ENCODE data around the gene PLPPR5. TPM values are rescaled to one million over a fixed set of nuclear protein-coding genes. Genes with fewer than 3 reads are reported as not detected.
"Not testable (repeated sequence)": the region's sequence is repeated elsewhere in the genome, so short reads cannot be mapped to it uniquely, and the experiment has no call there.

PLPPR5 gene
- total RNA-seq, 1 donor from 2014 or later, result not detected

DNA sequence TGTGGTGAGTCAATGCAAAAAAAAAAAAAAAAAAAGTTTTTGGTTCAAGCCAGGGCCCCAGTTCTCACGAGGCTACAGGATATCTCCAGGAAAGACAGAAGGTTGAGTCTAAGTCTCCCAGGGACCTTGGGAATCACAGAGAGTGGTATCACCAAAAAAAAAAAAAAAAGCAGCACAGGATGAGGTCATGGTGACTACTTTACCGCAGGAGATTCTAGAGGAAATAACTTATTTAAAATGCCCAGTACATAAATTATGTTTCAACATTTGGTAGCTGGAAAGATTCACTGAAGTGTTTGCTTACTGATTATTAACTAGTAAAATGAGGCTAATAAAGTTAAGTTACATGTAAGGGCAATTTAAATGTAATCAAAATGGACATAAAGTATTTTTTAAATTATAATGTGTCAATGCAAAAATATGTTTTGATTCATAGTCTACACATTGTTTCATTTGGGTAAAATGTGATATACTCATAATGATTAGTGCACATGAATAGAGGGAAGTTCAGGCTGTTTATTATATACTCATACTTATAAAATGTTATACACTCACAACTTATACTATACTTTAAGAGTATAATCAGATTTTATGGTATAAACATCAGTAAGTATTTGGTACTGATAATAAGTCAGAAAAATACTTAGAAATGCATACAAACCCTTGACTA, 84.1 kb downstream of the PLPPR5 start:
- no peak for DNase-seq (ENCODE audit: low spot score)

DNA sequence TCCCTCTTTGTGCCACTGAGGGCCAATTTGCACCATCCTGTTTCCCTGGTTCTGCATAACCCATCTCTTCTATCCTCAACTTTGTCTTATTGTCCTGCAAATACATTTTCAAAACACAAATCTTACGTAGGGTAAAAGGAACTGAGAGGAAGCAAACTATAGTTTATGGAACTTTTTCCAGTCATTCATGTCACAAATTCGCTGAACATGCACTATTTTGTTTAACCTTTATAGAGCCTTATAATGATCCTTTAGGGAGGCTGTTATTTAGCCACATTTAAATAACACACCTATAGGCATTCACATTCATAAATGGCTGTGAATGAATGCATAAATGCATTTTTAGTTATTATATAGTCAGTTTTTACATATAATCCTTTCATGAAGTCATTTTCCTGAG, 85.0 kb downstream of the PLPPR5 start:
- no peak for DNase-seq (ENCODE audit: low spot score)
- ATAC-seq, result no peak

More for the DNA sequence above, 84.1 kb downstream of the PLPPR5 start:
- ATAC-seq, result no peak

DNA sequence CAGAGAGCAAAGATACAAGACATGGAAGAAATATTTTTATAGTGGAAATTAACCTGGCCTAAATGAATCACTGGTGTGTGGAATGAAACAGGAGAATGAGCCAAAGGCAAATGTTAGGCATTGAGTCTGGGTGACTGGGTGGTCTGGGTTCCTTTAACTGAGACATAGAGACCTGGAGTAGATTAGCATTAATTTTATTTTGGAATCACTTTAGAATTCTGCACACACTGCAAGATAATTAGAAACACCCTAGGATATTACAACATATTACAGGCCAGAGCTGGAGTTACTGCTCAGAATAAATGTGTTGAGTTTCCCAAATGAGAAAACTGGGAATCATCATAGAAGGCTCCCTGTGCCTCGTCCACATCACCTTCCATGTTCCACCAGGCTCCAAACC, 85.5 kb downstream of the PLPPR5 start:
- DNase-seq (ENCODE audit: low spot score), result no peak
- ATAC-seq, result no peak

DNA sequence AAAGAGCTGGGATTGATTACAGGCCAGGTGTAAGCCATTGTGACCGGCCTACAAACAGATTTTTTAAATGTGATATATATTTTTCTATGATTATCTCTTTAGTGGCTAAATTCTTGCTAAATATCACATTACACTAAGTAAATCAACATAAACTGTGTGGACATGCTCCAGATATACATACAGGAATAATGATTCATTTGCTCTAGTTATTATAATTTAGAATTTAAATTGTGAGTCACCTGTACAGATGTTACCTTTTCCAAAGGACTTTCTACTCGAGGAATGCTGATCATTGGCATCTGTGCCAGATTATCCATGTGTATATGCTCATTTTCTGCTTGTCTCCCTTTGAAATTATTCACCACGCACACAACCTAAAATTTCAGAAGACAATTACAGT, 90.1 kb downstream of the PLPPR5 start:
- DNase-seq (ENCODE audit: low spot score) (no peak), ATAC-seq (no peak)

DNA sequence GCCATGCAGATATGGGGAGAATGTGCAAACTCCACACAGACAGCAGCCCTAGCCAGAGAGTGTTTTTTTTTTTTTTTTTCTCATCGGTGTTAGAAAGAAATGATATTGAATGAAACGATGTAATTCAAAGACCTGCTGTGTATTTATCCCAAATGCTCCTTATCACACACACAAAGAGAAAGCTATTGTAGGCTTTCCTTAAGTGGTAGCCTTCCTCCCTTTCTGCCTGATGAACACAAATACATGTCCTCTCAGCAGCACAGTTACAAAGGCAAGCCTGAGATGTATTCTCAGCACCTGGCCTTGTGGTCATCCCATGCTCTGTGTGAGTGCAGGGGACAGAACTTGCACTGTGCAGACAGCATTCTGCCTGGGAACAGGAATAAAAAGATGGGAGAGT, 93.8 kb downstream of the PLPPR5 start:
- ATAC-seq (no peak), DNase-seq (ENCODE audit: low spot score) (no peak)

DNA sequence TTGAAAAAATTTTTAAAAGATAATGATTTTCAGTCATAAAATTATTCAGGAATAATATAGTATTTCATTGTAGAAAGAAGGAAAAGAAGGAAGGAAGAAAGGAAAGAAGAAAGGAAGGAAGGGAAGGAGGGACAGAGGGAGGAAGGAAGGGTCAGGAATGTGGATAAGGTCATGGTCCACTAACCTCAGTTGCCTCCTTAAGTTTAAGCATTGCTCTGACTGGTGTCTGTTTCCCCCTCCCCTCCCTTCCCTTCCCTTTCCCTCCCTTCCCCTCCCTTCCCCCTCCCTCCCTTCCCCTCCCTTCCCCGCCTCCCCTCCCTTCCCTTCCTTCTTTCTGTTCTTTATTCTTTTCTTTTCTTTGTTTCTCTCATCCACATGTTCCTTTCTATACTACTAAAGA, 95.7 kb downstream of the PLPPR5 start:
- no peak for DNase-seq (ENCODE audit: low spot score)

DNA sequence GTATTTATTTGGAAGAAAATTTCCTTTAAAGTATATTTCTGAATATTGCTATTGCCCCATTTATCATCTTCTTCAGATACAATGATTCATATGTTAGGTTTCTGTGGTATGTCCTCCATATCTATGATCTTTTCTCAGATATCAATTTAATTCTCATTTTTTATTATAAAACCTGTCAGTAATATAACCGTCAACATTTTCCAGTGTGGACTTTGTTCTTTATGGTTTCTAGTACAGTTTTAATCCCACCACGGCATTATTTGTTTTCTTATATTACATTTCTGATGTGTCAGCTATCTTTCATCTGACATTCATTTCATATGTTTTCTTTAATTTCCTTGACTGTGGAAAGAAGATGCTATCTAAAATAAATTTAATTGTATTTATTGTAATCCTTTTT, 97.9 kb downstream of the PLPPR5 start:
- no peak for DNase-seq (ENCODE audit: low spot score)
- no peak for ATAC-seq

More for the DNA sequence above, 95.7 kb downstream of the PLPPR5 start:
- ATAC-seq, result no peak

DNA sequence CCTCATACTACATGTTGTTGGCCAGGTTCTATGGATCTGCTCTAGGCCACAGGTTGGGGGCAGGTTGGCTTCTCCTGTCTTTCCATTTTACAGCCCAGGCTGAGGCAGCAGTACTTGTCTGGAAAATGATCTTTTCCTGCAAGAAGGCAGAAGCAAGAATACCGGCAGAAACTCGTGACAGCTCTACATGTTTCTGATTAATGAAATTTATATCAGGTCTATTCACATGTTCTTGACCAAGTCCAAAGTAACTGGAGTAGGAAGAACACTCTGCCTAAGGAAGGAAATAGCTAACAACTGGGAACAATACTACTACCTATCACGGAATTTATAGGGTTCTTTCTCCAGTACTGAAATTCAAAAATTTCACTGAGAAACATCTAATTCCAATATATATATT, 98.3 kb downstream of the PLPPR5 start:
- ATAC-seq (no peak), DNase-seq (ENCODE audit: low spot score) (no peak)

DNA sequence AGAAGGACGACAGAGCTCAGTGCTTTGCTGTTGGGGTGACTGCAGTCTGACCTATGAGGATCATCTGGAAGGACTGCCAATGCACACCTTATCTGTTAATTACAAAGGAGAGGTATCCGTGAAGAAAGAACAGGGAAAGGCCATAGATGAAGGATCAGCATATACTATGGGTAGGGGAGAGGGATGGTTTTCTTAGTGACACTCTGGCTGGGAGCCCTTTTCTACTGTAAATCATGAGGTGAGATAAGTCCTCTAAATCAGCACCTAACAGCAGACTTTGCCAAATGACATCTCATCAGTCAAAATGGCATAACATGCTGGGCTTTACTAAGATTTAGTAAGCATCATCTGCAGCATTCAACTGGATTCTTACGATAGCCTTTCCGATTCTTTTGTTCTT, 100.0 kb downstream of the PLPPR5 start:
- DNase-seq (ENCODE audit: low spot score), result no peak

DNA sequence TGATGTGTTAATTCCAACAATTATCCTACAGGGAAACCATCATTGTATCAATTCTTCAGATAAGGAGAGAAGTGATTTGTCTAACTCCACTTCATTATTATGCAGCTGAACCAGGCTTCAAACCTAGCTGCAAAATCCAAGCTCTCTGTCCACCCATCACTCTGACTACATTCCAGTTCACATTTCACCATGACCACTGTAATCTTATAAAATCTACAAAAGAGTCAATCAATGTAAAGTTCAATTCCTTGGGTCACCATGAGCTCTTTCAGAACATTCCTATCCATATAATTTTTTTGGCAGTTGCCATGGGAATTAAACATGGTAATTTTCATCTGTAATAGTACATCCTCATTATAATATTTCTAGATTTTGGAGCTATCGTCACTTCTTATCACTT, 100.9 kb downstream of the PLPPR5 start:
- ATAC-seq, result no peak

More for the DNA sequence above, 100.0 kb downstream of the PLPPR5 start:
- ATAC-seq, result no peak

DNA sequence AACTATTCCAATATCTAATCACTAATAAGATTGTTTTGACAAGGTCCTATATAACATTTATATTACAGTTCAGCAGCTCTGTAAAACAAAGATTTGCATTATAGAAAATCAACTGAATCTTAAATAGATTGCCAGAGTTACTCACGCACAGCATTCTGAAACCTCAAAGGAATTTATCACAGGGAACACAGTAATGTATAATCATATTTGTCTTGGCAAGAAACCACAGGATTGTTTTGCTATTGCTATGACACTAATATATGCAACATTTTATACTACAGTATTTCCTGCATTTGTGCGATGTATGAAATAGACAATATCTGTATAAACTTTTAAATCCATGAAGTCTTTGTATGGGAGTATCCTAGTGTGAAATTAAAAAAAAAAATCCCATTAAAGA, 101.4 kb downstream of the PLPPR5 start:
- ATAC-seq, result no peak
- no peak for DNase-seq (ENCODE audit: low spot score)

More for the DNA sequence above, 100.9 kb downstream of the PLPPR5 start:
- no peak for DNase-seq (ENCODE audit: low spot score)

DNA sequence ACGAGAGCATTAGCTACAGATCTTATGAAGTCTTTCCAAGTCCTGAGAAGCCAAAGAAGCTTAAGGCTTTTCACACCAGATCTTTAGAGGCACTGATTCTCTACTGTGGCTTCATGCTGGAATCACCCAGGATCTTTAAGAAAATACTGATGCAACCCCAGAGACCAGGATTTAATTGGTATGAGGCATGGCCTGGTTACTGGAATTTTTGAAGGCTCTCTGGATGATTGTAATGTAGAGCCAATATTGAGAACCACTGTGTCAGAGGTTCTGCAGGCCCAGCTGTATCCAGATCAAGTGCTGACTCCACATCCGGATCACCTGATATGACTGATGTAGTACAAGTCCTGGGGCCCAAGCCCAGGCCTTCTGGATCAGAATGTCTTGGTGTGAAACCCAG, 105.7 kb downstream of the PLPPR5 start:
- DNase-seq (ENCODE audit: low spot score) (no peak), ATAC-seq (no peak)

DNA sequence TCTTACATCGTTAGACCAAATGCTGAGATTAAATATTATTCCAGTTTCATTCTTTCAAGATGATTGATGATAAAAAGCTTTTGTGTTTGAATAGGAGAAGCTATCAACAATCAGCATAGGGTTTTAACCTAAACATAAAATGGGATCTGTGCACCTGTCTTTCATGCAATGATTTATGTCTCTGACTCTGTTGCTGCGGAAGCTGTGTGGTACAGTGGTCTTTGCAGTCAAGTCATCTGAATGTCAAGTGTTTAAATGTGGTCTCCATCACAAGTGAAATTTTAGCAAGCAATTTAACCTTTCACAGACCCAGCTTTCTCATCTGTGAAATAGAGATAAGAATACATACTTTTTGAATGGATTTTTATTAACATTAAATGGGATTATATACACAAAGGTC, 107.2 kb downstream of the PLPPR5 start:
- DNase-seq (ENCODE audit: low spot score), result no peak
- no peak for ATAC-seq

DNA sequence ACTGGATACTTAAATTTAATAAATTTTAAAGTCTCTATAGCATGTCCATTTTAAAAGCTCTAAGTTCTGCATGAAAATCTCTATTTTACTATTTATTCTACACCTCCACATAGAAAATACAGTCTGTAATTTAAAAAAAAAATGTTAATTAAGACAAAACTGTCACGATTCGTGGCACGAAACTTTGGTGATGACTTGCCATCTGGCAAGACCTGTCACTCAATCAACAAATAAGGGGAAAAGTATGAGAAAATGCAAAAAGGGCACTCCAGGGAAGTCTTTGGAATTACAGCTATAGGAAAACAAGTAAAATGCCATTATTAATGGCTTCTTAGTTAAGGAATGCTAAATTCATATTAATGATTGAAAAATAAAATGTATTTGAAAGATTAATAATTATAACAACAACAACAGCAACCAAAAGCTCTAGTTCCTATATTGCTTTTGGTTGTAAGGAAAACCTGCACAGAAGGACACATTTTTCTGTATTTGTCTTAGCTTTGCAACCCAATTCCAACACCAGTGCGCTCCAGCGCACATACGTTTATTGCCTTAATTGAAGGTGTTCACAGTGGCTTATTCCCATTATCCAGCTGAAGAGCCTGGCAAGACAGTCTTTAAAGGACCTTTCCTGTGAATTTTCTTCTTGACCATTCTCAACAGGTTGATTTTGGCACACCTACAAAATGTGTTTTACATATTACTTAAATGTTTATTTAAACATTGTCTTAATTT, 107.8 kb downstream of the PLPPR5 start:
- ATAC-seq (no peak), DNase-seq (ENCODE audit: low spot score) (no peak)

DNA sequence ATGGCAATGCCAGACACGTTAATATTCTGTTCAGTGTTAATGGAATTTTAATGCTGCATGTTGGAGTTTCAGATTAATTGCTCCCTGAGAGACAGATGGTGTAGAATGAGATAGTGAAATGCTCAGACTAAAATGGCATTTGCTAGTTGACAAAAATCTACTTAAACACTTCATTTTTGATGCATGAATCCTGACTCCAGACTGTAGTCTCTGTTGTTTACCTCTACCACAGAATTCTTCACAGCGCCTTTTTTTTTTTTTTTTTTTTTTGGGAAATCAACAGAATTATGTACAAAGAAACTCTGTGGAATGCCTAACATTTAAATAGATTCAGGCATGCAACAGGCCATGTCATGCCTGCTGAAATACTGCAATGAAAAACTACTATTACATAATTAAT, 111.3 kb downstream of the PLPPR5 start:
- ATAC-seq, result no peak
- DNase-seq (ENCODE audit: low spot score), result no peak

DNA sequence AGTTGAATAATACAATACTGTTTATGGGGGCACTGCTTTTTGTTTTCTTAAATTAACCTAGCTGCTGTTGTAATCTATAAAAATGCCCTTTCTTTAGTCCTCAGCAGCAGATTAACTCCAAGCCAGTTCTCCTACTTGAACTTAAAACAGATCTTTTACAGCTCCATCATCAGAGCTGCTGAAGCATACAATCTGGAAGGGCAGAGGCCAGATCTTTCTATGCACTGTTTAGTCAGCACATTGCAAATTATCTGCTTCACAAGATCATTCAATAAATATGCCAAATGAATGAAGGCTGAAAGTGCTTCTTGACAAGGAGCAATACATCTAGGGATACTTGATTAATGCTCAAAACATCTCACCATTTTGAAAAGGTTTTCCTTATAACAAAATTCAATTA, 115.8 kb downstream of the PLPPR5 start:
- DNase-seq (ENCODE audit: low spot score) (no peak), ATAC-seq (no peak)

DNA sequence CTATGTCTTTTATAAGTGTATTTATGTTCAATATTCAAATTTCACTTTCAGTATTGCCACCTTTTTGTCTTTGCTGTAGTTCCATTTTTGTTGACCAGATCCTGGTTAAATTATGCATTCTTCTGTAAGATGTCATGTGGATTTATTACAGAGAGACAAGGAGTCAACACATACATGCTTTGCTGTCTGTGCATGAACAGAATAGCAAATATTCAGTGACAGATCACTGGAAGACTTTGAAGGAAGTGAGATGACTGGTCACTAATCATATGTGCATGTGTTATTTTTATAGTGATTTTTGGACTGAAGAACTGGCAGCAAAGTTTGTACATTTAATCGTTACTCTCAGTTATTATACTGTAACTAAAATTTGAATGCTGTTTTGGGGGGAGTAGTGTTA, 117.2 kb downstream of the PLPPR5 start:
- ATAC-seq (no peak), DNase-seq (ENCODE audit: low spot score) (no peak)

DNA sequence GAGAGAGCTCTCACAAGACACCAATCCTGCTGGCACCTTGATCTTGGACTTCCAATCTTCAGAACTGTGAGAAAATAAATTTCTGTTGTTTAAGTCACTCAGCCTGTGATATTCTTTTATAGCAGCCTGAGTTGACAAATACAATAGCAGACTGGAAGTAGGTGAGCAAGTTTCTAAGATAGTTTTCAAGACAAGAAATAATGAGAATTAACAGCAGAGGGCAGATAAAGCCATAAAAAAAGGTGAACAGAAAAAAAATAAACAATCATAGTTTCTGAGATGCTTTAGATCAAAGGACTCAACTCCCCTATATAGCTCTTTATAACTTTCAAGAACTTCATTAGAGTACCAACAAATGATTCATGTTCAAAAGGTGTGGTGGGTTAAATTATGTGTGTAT, 119.8 kb downstream of the PLPPR5 start:
- ATAC-seq (no peak), DNase-seq (ENCODE audit: low spot score) (no peak)

DNA sequence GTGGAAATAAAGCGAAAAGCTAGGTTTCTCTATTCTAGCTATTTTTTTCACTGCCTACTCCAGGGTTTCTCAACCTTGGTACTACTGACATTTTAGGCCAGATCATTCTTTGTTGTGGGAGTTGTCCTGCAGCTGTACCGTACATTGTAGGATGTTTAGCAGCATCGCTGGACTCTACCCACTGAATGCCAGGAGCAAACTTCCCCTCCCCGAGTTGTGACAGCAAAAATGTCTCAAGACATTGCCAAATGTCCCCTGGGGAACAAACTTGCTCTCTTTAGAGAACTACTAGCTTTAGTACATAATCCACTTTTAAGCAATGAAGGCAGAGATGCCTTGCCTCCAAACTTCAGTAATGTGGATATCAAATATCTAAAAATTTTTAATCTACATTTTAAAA, 122.8 kb downstream of the PLPPR5 start:
- ATAC-seq, result no peak
- no peak for DNase-seq (ENCODE audit: low spot score)

DNA sequence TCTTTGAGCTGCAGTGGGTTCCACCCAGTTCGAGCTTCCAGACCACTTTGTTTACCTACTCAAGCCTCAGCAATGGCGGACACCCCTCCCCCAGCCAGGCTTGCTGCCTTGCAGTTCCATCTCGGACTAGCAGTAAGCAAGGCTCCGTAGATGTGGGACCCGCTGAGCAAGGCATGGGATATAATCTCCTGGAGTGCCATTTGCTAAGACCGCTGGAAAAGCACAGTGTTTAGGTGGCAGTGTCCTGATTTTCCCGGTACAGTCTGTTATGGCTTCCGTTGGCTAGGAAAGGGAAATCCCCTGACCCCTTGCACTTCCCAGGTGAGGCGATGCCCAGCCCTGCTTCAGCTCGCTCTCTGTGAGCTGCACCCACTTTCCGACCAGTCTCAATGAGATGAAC, 123.4 kb downstream of the PLPPR5 start:
- ATAC-seq; DNase-seq (ENCODE audit: low spot score): not testable (repeated sequence)

DNA sequence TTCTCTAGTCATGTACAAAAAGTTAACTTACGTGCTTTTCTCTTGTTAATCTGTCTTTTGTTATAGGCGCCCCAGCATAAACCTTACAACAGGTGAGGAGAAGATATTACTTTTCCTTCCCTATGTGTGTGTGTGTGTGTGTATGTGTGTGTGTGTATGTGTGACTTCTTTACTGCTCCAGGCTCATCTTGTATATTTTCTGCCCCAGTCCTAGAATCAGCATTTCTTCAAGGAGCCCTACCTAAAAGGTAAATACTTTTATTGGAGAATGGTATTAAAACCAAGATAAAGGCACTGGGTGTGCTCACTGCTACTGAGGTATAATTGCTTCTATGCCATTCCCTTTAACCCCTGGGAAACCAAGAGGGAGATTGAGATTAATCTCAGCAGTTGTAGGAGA, 129.8 kb downstream of the PLPPR5 start:
- ATAC-seq (no peak), DNase-seq (ENCODE audit: low spot score) (no peak)
